ENCODE measurements around the gene GBGT1.

- TF ChIP-seq, protein P1, sequence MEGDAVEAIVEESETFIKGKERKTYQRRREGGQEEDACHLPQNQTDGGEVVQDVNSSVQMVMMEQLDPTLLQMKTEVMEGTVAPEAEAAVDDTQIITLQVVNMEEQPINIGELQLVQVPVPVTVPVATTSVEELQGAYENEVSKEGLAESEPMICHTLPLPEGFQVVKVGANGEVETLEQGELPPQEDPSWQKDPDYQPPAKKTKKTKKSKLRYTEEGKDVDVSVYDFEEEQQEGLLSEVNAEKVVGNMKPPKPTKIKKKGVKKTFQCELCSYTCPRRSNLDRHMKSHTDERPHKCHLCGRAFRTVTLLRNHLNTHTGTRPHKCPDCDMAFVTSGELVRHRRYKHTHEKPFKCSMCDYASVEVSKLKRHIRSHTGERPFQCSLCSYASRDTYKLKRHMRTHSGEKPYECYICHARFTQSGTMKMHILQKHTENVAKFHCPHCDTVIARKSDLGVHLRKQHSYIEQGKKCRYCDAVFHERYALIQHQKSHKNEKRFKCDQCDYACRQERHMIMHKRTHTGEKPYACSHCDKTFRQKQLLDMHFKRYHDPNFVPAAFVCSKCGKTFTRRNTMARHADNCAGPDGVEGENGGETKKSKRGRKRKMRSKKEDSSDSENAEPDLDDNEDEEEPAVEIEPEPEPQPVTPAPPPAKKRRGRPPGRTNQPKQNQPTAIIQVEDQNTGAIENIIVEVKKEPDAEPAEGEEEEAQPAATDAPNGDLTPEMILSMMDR (IDR thresholded peaks at IDR 0.05): no peak
- no peak for TF ChIP-seq POLR2A (IDR thresholded peaks at IDR 0.05)
These were observed 17.8 kb upstream of the GBGT1 start for GRCh38 chr9:133181561-133181960.
